NCI-H524 treated with DMSO at 0.1 percent for 48 hours (cell line): ENCODE measurements around the gene LRP1B.

Source experiments
- DNase-seq: peaks from one replicate; lab custom pipeline; 2025; lab: John Stamatoyannopoulos, UW

The LRP1B gene

DNA sequence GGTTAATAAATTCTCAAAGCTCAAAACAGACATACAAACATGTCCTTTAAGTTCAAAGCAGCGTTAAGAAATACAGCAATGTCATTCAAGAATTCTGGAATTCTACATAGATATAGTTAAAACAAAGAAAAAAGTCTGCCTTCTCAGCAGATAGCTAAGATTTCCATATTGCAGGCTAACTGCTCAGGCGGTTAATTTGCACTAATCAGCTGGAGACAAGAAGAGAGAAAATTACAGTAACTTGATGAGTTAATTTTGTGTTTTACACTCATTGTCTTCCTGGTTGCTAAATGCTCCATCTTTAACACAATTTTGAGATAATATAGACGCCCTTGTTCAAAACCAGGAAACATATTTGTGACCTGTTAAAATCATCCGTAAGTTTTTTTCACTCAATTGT, 1012.0 kb downstream of the LRP1B start:
- DNase-seq = no peak

DNA sequence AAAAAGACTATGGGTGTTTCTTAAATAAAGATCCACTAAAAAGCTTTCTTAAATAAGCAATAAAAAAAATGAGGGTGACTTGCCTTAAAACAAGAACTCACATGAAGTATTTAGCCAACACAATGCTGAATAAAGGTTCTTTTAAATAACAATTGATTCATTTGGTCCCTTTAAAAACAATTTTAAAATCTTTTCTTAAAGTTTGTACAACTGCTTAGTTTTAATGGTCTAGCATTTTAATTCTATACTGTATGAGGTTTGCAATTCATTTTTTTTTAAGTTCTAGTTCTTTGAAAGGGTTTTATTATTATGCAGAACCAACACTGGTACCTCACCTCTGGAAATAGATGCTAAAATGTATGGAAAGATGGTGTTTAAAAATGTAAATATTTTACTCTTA, 1017.5 kb downstream of the LRP1B start:
- DNase-seq = no peak

DNA sequence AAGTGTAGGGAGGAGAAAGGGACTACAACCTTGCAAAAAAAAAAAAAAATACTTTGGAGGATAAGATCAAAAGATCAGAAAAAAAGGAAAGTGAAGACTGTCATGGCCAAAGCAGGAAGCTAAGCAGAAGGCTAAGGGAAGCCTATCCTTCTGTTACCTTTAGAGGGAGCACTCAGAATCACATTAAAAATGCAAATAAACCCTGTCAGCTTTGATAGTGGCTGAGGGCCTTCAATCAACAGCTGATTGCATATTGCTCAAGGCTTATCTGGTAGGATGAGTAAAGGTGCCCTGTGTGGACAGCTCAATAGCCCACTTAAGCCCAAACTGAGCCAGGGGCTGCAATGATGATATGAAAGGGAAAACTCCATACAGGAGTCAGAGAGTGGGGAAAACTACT, 1021.2 kb downstream of the LRP1B start:
- DNase-seq = no peak

DNA sequence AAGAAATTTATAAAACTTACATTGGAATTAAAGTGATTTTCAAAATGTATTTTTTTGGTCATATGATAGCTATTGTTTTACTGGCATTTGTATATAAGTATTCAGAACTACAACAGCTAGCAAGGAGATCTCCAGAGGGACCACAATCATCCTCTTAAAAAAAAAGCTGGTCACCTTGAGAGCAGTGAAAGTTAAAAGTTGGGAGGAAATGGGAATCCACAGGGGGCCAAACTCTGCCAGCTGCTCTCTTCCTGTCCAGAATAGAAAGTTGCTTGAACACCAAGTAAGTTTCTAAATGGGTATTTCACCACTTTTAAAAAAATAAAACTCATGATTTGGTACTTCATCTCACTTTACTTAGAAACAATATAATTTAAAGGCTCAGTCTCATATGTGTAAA, 1025.1 kb downstream of the LRP1B start:
- DNase-seq = no peak

DNA sequence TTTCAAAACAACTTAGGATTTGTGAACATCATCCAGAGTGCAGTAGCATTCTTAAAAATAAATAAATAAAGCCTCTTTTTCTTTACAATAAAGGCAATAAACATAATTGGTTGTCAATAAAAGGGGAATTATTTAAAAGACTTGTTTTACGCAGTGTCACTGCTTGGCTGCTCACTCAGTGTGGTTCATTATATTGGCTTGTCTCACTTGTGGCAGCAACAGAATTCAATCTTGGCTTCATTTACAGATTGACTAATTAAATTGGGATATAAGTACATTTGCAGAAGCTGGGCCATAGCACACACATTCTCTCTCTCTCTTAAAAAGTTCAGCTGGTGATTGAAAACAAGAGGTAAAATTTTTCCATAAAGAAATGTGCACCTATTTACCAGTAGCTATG, 1027.6 kb downstream of the LRP1B start:
- no peak for DNase-seq

DNA sequence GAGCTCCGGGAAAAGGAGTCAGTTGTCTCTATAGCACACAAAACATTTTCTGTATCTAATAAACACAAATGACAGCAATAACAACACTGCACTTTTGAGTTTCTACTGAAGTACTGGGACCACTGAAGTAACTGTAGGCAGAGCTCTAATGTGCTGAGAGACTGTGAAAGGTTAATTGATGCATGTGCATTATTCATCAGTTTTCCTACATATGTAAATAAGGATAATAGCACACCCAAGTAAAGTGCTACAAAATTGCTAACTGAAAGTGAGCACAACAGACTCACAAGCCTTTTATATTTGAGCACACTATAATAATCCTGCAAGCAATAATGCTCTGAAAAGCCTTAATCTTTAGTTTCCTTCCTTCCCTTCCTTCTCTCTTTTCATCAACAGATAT, 1051.6 kb downstream of the LRP1B start:
- no peak for DNase-seq

DNA sequence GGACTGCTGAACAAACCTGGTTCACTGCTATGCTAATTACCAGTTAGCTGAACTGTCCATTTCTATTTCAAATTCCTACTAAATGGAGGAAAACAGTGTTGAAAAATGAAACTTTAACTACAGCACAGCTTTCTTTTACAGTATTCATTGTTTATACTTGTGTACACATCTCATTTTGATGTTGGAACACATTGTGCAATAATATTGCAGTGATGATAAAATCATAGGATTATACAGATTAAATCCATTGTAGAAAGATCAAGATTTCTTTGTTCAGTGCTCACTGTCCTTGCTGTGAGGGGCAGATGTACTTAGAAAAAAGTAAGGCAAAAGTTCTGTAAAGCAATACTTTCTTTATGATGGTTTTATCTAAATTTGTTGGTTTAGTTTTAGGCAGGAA, 1055.1 kb downstream of the LRP1B start:
- no peak for DNase-seq

DNA sequence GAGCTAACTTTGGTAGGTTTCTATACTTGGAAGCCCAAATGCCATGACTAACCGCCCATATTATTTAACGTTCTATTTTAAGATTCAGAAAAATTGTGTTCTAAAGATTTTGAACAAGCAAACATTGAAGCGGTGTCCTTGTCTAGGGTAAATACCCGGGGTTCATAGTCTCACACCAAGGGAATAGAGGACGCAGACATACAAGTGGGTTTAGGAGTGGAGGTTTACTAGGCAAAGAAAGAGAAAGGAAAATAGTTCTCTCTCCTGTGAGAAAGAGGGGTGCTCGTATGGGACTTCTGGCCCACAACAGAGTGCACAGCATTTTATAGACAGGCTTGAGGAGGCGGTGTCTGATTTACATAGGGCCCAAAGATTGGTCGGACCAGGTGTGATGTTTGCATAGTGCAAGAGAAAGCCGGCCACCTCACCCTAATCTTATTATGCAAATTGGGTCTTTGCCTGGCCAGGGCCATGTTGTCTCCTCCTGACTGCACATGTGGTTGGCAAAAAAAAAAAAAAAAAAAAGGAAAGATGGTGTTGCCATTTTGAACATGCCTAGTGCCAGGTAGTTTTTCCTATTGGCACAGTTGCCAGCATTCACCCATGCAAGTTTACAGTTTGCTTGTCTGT, 1062.6 kb downstream of the LRP1B start:
- DNase-seq = no peak

DNA sequence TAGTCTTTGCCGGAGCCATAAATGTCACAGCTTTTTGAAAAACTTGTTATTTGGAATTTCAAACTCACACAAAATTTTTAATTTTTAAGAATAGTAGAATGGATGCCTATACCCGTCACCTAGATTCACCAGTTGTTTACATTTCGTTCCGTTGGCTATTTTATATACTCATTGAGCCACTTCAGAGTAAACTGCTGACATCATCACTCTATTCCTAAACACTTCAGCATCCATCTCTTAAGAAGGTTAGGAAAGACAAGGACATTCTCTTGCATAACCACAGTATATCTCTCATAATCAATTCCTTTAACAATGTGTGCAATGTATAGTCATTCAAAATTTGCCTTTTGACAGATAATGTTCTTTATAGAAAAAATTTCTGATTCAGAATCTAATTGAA, 1065.8 kb downstream of the LRP1B start:
- no peak for DNase-seq

DNA sequence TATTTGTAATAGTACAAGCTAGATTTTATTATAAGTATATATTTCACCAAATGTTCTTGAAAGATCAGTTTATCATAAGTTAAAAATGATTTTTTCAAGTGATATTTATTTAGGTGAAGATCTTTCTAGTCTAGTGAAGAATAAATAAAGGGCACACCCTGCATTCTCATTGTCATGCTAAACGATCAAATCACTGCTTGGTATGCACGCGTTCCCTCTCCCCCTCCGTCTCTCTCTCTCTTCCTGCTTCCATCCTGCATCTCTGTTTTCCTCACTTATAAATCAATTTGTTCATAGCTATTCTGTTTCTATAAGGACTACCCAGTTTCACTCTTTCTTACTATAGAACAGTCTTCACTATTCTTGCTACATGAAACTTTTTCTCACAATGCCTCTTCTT, 1067.4 kb downstream of the LRP1B start:
- no peak for DNase-seq

DNA sequence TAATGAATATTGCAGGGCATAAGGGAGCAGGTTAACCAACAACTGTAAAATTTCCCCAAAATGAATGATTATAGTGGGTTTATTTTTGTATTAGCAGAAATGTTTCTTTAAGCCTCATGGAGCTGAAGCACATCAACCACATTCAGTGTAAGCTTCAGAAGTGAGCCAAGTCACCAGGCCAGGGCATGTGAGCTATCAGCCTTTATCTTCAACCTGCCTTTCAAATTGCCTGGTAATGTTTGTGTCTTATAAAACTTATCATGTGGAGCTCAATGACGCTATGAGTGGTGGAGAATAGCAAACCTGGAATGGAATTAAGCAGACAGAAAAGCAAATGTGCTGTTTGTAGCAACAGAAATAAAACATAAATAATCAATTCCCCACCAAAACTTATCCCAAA, 1068.4 kb downstream of the LRP1B start:
- no peak for DNase-seq

DNA sequence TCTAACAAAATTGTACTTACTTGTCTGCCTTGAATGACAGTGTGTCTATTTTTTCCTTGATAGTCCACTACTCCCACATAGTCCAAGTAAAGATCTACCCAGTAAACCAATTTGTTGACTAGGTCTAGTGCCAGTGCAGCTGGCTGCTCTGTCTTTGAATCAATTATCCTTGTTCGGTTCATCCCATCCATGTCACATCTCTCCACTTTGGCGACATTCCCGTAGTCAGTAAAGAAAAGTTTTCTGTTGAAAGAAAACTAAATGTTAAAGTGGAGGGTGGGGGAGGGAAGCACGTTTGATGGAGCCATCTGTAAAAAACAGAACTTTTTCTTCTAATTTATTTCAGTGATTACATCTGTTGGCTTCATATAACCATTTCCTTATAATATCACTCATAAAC, 1068.8 kb downstream of the LRP1B start:
- DNase-seq = no peak

DNA sequence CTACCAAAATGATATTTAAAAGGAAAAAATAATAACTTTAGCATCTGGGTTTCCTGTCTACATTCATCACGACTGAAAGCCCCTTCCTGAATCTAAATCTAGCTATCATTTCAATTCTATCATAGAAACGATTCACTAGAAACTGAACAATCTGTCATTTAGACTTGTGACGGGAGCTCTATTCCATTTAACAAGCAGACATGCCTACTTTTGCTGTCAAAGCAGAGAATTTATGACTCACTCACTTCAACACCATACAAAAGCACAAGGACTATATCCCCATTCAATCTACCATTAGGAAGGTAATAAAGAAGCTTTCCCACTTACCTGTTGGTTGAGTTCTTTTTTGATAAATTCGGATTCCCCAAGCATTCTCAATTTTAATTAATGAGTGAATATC, 1072.3 kb downstream of the LRP1B start:
- DNase-seq = no peak

DNA sequence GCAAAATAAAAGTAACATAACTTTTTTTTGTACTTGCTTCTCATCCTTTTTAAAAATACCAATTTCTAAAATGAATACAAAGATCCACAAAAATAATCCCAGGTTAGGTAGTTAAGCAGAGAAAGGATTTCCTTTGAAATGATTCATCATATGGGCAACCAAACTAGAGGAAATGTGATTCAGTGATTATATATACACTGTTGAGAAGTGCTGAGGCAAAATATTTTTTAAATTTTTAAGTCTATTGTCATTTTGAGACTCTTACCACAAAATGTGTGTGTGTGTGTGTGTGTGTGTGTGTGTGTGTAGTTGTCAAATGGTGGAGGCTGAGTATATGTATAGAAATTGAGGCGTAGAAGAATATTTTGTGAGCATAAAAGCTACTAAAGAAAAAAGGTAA, 1075.3 kb downstream of the LRP1B start:
- no peak for DNase-seq

DNA sequence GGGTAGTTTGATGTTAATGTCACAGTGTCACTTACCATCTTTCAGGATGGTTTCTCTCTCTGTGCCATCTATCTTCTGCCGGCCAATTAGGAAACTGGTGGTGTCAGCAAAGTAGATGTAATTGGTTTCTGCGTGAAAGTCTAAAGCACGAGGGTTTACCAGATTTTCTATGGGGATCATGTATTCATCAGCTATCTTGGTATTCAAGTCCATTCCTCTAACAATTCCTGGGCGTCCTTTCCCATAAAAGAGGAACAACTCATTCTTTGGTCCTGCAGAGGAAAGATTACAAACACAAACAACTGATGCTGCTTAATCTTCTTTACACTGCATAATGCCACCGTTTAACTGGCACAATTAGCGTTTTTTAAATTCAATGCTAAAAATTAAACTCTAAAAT, 1081.9 kb downstream of the LRP1B start:
- no peak for DNase-seq

DNA sequence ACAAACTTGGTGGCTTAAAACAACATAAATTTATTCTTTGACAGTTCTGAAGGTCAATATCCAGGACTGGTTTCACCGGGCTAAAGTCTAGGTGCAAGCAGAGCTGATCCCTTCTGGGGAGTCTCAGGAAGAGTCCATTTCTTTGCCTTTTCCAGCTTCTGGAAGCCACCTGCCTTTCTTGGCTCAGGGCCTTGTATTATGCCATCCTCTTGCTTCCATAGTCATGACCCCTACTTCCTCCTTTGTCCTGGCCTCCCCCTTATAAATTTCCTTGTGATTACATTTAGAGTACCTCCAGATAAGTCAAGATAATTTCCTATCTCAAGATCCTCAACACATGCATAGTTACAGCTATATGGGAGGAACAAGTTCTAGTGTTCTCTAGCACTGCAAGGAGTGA, 1089.5 kb downstream of the LRP1B start:
- no peak for DNase-seq

DNA sequence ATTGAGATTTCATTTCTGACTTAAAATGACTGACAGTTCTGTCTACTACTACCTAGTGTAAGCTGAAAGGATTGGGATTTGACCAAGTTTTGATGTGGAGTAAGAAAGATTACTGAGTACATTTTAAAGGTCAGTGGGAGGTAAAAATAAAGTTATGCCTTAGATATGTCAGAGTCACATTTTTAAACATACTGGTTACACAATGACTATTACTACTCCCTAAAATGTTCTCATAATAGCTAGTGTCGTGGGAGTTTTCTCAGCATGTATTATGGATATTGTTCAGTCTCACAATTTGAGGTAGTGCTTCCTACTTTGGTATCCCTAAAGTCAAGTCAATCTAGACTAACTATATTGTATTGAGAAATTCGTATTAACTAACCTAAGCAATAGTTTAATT, 1092.5 kb downstream of the LRP1B start:
- DNase-seq = no peak

DNA sequence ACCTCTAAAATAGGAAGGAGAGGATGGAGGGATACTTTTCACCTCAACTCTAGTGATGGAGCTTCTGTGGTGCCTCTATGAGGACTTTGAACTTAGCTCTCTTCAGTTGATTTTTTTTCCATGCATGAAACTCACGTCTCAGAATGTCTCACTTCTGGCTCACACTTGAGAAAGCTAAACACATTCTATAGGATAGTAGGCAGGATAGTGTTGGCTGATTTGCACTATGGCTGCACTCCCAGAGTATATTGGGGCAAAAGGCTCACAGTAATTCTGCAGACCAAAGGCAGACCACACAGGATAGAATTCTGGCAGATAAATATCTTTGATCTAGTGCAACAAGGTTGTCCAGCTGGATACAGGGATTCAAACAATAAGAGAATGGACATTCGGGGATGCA, 1093.5 kb downstream of the LRP1B start:
- DNase-seq = no peak

DNA sequence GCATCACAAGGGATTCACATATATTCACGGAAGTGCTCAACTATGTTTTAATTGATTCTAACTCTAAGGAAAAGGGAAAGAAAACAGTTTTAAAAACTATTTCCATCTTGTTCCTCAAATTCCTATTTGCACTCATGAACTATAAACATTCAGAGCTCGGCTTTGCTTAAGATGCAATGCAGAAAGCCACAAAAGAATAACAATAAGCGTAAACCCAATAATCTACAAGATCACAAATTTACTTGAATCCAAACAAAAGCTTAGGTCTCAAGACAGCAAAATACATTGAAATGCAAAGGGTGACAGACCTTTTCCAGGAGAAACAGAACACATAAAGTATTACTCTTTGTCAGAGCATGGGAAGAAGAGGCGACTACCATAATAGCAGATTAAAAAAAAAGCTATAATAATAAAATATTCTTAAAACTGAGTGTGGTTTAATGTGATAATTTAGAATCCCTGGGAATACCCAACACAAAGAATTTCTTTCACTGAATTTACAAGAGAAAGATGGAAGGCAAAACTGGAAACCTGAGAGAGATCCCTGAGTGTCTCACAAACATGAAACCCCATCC, 1094.9 kb downstream of the LRP1B start:
- DNase-seq = no peak

DNA sequence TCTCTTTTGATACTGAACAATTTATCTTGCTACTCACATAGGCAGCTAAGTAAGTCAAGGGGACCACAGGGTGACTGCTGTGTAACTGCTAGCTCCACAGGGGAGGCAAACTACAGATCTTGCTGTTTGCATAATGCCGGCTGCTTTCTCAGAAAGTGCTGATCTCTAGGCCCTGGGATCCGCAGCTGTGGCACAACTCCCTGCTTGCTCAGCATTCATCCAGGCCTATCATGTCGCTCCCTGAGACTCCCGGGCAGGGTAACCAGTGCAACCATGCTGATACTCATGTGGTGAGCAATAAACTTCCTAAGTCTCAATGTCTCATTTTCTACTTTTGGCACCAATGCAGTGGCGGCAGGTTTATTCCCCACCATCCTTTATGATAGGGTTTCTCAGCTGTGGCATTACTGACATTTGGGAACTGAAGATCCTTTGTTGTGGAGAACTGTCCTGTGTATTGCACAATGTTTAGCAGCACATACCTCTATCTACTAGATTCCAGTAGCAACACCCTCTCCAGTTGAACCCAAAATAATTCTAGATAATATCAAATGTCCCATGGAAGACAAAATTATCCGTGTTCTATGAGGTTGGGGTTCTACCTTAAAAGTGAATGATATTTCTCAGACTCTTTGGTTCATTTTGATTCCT, 1101.3 kb downstream of the LRP1B start:
- no peak for DNase-seq

DNA sequence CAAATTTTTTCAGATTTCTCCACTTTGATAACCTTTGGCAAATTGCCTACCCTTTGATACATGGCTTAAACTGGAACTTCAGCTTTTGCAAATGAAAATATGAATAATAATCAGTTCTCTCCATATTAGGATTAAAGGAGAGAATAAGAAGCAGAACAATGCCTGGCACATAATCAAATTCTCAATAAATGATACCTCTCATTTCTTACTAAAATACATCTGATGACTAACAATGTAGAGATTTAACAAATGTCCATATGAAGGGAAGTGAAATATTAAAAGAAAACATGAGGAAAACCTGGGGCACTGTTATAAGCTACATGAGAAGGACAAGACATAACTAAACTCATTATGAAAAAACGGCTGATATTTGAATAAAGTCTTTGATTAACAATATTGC, 1103.6 kb downstream of the LRP1B start:
- no peak for DNase-seq

DNA sequence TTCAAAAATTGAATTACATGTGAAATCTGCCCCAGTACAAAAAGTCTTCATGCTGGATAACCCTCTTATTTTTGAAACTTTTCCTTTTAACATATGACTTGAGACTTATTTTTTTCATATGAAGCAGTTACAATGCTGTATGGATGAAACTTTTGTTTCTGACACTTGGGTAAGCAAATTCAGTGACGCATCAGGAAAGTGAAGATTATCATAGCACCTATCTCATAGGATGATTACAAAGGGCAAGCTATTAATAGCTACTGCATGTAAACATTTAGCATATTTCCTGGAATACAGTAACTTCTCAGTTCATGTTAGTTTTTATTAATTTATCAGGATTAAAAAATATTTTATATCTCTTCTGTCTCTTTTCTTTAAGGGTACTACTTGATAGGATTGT, 1109.2 kb downstream of the LRP1B start:
- no peak for DNase-seq

DNA sequence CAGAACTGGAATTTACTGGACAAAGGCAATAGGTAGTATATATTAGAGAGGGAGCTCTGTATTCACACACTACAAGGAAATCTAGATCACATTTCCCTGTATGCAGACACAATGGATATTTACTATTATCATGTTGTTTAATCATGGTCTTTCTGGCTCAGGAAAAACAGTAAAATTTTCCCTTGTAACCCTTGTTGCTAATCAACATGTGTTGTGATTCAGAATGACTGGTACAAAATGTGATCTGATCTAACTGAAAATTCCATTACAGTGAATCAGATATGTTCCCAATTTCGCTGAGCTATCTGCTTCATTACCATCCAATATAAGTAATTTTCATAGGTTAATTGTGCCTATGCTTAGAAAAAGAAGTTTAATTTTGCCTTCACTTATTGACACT, 1109.7 kb downstream of the LRP1B start:
- no peak for DNase-seq

DNA sequence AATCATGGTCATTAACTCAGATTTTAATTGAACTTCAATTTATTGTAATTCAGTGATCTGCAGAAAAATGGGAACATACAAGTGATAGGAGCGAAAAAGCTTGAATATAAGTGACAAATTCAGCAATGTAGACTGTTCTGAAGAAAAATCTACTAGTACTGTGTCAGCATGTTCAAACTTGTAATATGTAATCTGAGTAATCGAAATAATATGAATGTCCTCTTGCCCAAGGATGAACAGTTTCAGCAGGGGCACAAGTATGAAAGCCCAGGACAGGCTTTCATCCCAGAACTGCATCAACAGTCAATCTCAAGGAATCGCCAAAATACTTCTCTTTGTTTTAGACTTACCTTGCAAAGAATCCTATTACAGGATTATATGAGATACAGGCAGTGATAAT, 1110.5 kb downstream of the LRP1B start:
- no peak for DNase-seq
